OCI-LY1 (cell line): ENCODE data around the gene LRIG3.

Source experiments
- CTCF ChIP-seq: fragments of 200-600 bp; sonication (generic), shearing (Covaris generic); IDR thresholded peaks from 2 replicates; pipeline ENCODE4 v1.5.1; 2017; ENCODE audit warnings: mild to moderate bottlenecking, antibody characterized with exemption, low read length, moderate library complexity, mixed read lengths
- EZH2 ChIP-seq: fragments of 200-600 bp; sonication (generic), shearing (Covaris generic); IDR thresholded peaks from 2 replicates; pipeline ENCODE4 v1.8.0; 2017; ENCODE audit warnings: borderline replicate concordance, mixed run types, mild to moderate bottlenecking, antibody characterized with exemption, low read length, moderate library complexity, mixed read lengths

DNA sequence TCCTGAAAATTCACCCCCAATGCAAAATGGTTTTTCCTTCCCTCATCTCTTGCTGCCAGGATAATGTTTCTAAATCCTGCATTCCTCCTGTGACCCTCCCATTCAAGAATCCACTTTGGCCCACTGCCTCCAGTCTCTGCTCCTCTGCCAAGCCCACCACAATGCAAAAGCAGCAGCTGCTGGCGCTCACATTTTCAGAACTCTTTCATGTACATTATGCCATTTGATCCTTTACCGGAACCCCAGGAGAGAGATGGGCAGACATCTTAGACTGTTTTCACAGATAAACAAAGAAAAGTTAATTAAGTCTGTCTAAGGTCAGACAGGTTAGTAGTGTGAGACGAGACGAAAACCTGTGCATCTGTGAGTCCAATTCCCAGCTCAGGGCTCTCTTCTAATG, 12.9 kb downstream of the LRIG3 start:
- TF ChIP-seq CTCF (no peak), EZH2 (no peak)
